ENCODE measurements around the gene ADTRP.

ADTRP gene

GRCh38 chr6:11810039-11810541 lies 31.5 kb upstream of the ADTRP start (continued):
- TF ChIP-seq GLI4 (tag by site-specific recombination; IDR thresholded peaks at IDR 0.05) (no peak), ZNF585B (tag by site-specific recombination; IDR thresholded peaks at IDR 0.05) (no peak), PRDM1 (tag by site-specific recombination; IDR thresholded peaks at IDR 0.05) (no peak), ZNF362 (tag by site-specific recombination; IDR thresholded peaks at IDR 0.05) (no peak), ZNF274 (IDR thresholded peaks at IDR 0.05; ENCODE audit: low read length) (no peak), ZNF274 (tag by site-specific recombination; IDR thresholded peaks at IDR 0.05; ENCODE audit: borderline replicate concordance) (no peak), ZXDB (tag by site-specific recombination; IDR thresholded peaks at IDR 0.05) (no peak), ZSCAN23 (tag by site-specific recombination; IDR thresholded peaks at IDR 0.05) (no peak), ZNF626 (tag by site-specific recombination; IDR thresholded peaks at IDR 0.05) (no peak), ZNF76 (tag by site-specific recombination; IDR thresholded peaks at IDR 0.05; ENCODE audit: borderline replicate concordance, low read depth) (no peak), TCF7L2 (IDR thresholded peaks at IDR 0.05; ENCODE audit: borderline replicate concordance, low read depth, low read length) (no peak), BCL6B (tag by site-specific recombination; IDR thresholded peaks at IDR 0.05) (no peak), ZNF16 (tag by site-specific recombination; IDR thresholded peaks at IDR 0.05; ENCODE audit: low read depth) (no peak), ZBTB21 (tag by site-specific recombination; IDR thresholded peaks at IDR 0.05) (peak; percentile 73), ZNF335 (tag by site-specific recombination; conservative IDR thresholded peaks at IDR 0.05) (no peak)

GRCh38 chr6:11808054-11808453 lies 29.5 kb upstream of the ADTRP start:
- Histone ChIP-seq H3K9me3 (ENCODE audit: control insufficient read depth, insufficient read depth, low read depth, low read length) (no peaks in the 10 kb centered on the region), H3K36me3 (ENCODE audit: control insufficient read depth in 2 of 2, insufficient read depth in 1 of 2, low read length in 2 of 2) (no peaks in the 10 kb centered on the region), H3K27ac (ENCODE audit: extremely low read depth, low read depth, low read length) (no peak overlapping the region), H3K4me3 (ENCODE audit: low read depth, low read length) (no peak overlapping the region), H3K4me1 (ENCODE audit: control insufficient read depth, insufficient read depth, low read length) (no peaks in the 10 kb centered on the region)
- CTCF ChIA-PET: interaction anchor here (1.1 kb wide), 1 partner anchor 206 kb away, joined by 4 read pairs; no protein-coding TSS in a partner anchor
- POLR2A ChIA-PET: no interaction called here
- TF ChIP-seq OSR2 (tag by site-specific recombination; IDR thresholded peaks at IDR 0.05) (no peak), TCF7L2 (IDR thresholded peaks at IDR 0.05; ENCODE audit: borderline replicate concordance, low read depth, low read length) (no peak), ZNF221 (tag by site-specific recombination; IDR thresholded peaks at IDR 0.05; ENCODE audit: borderline replicate concordance) (no peak), PRDM10 (tag by site-specific recombination; IDR thresholded peaks at IDR 0.05) (no peak)

Data from HEK293 (cell line).